ENCODE results near the gene IL1RAPL2. TPM values are rescaled to one million over a fixed set of nuclear protein-coding genes. Genes with fewer than 3 reads are reported as not detected.

IL1RAPL2 gene
- not detected in 2 replicates for total RNA-seq (2013; cell fraction: nucleolus; rRNA removed)
- not detected in 2 replicates for total RNA-seq (2014; rRNA removed)
- total RNA-seq (2014; rRNA removed; fragmentation: Illumina TruSeq; extraction: Trizol): not detected in 2 replicates
- total RNA-seq (2021): not detected in 2 replicates
- polyA plus RNA-seq (2011; ENCODE audit: low read depth): not detected
- polyA plus RNA-seq (2011; rRNA removed): 0.17 and 0.19 TPM in 2 replicates
- polyA plus RNA-seq (2011; cell fraction: cytosol; rRNA removed): 0.13 and 0.22 TPM in 2 replicates
- 0.19 TPM in 1 of 2 replicates, not detected in the other for polyA plus RNA-seq (2011; cell fraction: nucleus; rRNA removed)
- polyA plus RNA-seq (2012): not detected in 2 replicates
- not detected in 2 replicates for polyA plus RNA-seq (2014; fragmentation: Illumina TruSeq; extraction: Trizol)
- not detected for polyA plus RNA-seq (2014; fragmentation: Nextera tagmentation; extraction: Ambion mirVana)
- polyA plus RNA-seq (2014; rRNA removed): not detected in 2 replicates
- polyA plus RNA-seq (2016; fragmentation: Nextera tagmentation; extraction: Ambion mirVana): not detected
- polyA minus RNA-seq (2011; rRNA and poly(A)+ RNA removed): 0.51 and 0.67 TPM in 2 replicates
- polyA minus RNA-seq (2011; cell fraction: cytosol; rRNA and poly(A)+ RNA removed): not detected in 2 replicates
- polyA minus RNA-seq (2011; cell fraction: nucleus; rRNA and poly(A)+ RNA removed): 0.24 and 0.29 TPM in 2 replicates
- Bru-seq, nascent RNA: percentile 4 among the genes with signal in this experiment
- BruChase-seq, experiment 1, labeled RNA remaining after a 6-hour chase: percentile 3 among the genes with signal in this experiment
- percentile 6 among the genes with signal in this experiment for BruChase-seq, experiment 2, labeled RNA remaining after a 2-hour chase
- long read RNA-seq, experiment 1: 0 reads
- long read RNA-seq, experiment 2, partial matches to known transcripts: 1 of 5 reads
- long read RNA-seq, experiment 2, other reads (novel, unspliced or antisense): 4 of 5 reads

DNA sequence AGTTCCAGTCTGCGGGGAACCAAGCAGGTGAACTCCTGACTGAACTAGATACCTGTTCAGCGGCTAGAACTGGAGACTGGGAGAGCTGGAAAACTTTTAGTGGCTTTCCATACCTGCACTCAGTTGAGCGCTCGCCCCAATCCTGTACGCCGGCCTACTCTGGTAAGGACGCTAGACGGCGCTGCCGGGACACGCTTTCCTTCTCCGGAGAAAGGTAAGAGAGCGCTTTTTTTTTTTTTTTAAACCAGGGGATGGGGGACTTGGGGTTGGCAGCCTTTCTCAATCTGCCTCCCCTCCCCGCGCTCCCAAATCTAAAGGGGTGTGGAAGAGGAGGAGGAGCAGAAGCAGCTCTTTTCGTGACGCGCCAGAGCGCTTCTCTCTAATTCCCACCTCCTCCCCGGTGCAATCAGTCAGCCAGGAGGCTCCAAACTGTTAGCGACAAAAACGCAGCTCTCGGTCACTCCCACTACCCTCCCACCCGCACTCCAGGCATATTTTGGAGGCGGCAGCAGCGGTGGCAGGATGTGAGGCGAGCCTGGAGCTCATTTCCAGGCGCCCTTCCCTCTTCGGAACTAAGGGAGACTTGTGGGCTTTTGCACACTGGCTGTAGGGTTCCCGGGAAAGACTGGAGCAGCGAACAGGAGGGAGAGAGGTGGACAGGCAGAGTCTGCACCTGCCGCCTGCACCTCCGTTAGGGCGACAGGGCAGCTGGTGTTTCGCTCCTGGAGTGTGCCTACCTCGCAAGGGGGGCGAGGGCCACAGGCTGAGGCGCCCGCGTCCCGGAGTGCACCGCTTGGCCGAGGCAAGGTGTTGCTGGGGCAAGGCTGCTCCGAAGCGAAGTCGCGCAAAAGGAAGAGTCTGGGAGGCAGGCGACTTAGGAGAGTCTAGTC is at the start of gene IL1RAPL2:
IL1RAPL2 (plus strand) TSS at position 409 of the 890 bp plus-strand sequence.
- TF ChIP-seq RAD21 (IDR thresholded peaks at IDR 0.05; ENCODE audit: insufficient read depth, low read depth, low read length) (0 out of 2 replicates have a peak, but pooled peaks have one; percentile 34), SUZ12 (IDR thresholded peaks at IDR 0.05; ENCODE audit: unreplicated experiment) (no peak)
- TF ChIP-seq, protein P1, sequence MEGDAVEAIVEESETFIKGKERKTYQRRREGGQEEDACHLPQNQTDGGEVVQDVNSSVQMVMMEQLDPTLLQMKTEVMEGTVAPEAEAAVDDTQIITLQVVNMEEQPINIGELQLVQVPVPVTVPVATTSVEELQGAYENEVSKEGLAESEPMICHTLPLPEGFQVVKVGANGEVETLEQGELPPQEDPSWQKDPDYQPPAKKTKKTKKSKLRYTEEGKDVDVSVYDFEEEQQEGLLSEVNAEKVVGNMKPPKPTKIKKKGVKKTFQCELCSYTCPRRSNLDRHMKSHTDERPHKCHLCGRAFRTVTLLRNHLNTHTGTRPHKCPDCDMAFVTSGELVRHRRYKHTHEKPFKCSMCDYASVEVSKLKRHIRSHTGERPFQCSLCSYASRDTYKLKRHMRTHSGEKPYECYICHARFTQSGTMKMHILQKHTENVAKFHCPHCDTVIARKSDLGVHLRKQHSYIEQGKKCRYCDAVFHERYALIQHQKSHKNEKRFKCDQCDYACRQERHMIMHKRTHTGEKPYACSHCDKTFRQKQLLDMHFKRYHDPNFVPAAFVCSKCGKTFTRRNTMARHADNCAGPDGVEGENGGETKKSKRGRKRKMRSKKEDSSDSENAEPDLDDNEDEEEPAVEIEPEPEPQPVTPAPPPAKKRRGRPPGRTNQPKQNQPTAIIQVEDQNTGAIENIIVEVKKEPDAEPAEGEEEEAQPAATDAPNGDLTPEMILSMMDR (IDR thresholded peaks at IDR 0.05 in 2 of 3, conservative IDR thresholded peaks at IDR 0.05 in 1 of 3; ENCODE audit: control insufficient read depth in 2 of 3, extremely low read depth in 1 of 3, insufficient read depth in 1 of 3, low read depth in 3 of 3, low read length in 3 of 3): peak; percentile 28 to 43 (median 36); a peak in 5 of 6 replicates
- peak; percentile 62; the same call in 2 of the 3 replicates for ATAC-seq
- POLR2A ChIA-PET: no interaction called here
- WGBS (ENCODE audit: insufficient coverage, insufficient replicate concordance, low lambda C conversion rate, missing lambda C conversion rate): 44% methylated on average over 45 of the region's 48 CpGs
- DNase-seq (ENCODE audit: low read depth, low spot score): no peak
- intact Hi-C loops (cut with micrococcal nuclease; ENCODE audit: unreplicated experiment): loop anchor here (5.0 to 10.0 kb wide), 2 partner anchors 356 to 629 kb away; no protein-coding TSS in a partner anchor
- H3K4me3 ChIP-seq: no peak within 1 kb of the TSS
- no peaks in the 10 kb centered on the region for H4K20me1 ChIP-seq (ENCODE audit: control insufficient read depth, insufficient read depth)
- H3K4me2 ChIP-seq (ENCODE audit: control insufficient read depth, insufficient read depth): no peak within 1 kb of the TSS
- SMC1A ChIA-PET (ENCODE audit: uncharacterized antibody, unreplicated experiment): no interaction called here
- no TSS peak for BruUV-seq (replicated peaks)
- H3K9ac ChIP-seq (ENCODE audit: control insufficient read depth, insufficient read depth, low read length): no peak within 1 kb of the TSS
- H3K27me3 ChIP-seq (replicated peaks in 1 of 2; ENCODE audit: control insufficient read depth in 2 of 2, insufficient read depth in 2 of 2, low read length in 1 of 2): peaks cover 0 to 2% of the 10 kb centered on the region in 2 experiments; a peak in 2 of 4 replicates
- H3K36me3 ChIP-seq (ENCODE audit: control insufficient read depth in 2 of 2, insufficient read depth in 2 of 2, low read length in 1 of 2): no peaks in the 10 kb centered on the region
- H3K9me3 ChIP-seq (replicated peaks; ENCODE audit: control insufficient read depth, insufficient read depth, low read length): no peaks in the 10 kb centered on the region
- no peaks in the 10 kb centered on the region for H3K4me1 ChIP-seq (ENCODE audit: control insufficient read depth, insufficient read depth, low read length)
- CTCF ChIA-PET: interaction anchor here (0.8 to 1.5 kb wide), 4 partner anchors 9 to 624 kb away, joined by 3 to 5 read pairs (median 4); no protein-coding TSS in a partner anchor
- RAD21 ChIA-PET (ENCODE audit: unreplicated experiment): no interaction called here
- H2AFZ ChIP-seq (ENCODE audit: control insufficient read depth, low read depth, low read length): no peak within 1 kb of the TSS
- FAIRE-seq: no peak
- no peaks in the 10 kb centered on the region for H3K79me2 ChIP-seq (ENCODE audit: control insufficient read depth, insufficient read depth, low read length)
- H3K27ac ChIP-seq (ENCODE audit: control insufficient read depth, insufficient read depth): no peak within 1 kb of the TSS
- in situ Hi-C loops (cut with MboI): no loop called here
